Activated CD8-positive, alpha-beta memory T cell treated with anti-CD3 and anti-CD28 coated beads for 4 hours (primary cell): Measurements from ENCODE around the gene IL10RB.
"Not testable (repeated sequence)": the region's sequence is repeated elsewhere in the genome, so short reads cannot be mapped to it uniquely, and the experiment has no call there.

Experiments used
- DNase-seq, 2 donors: peaks; one replicate each; pipeline ENCODE4 v3.0.0-alpha.2; 2020; ENCODE audit warnings: low read depth in 2 of 2

The IL10RB gene

DNA sequence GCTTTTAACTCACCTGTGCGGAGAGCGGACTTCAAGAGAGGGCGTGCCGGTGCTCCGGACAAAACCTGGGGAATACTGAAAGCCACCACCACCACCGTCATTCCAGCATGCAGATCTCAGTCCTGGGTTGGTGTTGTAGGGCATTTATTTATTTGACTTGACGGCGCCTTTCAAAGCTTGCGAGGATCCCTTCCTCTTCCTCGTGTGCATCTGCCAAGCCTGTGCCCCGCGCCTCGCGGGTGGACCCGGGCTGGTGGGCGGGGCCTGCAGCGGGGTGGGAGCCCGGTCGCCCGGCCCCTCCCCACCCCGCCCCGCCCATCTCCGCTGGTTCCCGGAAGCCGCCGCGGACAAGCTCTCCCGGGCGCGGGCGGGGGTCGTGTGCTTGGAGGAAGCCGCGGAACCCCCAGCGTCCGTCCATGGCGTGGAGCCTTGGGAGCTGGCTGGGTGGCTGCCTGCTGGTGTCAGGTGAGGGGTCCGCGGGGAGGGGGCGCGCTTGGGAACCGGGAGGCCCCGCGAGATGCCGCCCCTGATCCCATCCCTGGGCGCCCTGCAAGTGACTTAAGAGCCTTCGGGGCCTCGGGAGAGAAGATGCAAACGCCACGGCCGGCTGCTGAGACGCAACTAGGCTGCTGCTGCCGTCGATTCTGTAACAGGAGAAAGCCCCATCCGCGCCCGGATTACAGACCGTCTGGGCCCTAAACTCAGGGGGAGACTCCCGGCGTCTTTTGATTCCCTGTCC is at the start of gene IL10RB:
TSS of gene IL10RB (plus strand) at position 318 of the 739 bp plus-strand sequence. CDS start at position 417, 99 bp downstream.
- DNase-seq = peak; percentile 40 to 54

GRCh38 chr21:33217138-33217520 is 49.0 kb upstream of the IL10RB start:
- no peak for DNase-seq

DNA sequence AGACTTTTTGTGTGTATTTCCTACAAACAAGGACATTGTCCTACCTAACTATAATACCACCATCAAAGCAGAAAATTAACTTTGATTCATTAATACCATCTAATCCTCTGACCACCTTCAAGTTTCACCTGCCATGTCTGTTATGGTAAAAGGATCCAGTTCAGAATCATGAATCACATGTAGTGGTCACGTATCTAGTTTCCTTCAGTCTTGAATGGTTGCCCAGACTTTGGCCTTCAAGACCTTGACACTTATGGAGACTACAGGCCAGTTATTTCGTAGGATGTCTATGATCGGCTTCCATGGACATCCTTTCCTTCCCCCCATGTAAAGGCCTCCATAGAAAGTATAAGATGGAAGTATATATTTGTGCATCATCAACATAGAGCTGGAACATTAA is 46.9 kb upstream of the IL10RB start:
- no peak for DNase-seq

GRCh38 chr21:33219954-33220353 is 46.2 kb upstream of the IL10RB start:
- no peak for DNase-seq

DNA sequence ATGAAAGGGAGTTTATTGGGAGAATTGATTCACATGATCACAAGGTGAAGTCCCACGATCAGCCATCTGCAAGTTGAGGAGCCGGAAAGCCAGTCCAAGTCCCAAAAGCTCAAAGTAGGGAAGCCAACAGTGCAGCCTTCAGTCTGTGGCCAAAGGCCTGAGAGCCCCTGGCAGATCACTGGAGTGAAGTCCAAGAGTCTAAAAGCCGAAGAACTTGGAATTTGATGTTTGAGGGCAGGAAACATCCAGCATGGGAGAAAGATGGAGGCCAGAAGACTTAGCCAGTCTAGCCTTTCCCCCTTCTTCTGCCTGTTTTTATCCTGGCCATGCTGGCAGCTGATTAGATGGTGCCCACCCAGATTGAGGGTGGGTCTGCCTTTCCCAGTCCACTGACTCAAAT is 40.8 kb upstream of the IL10RB start:
- not testable (repeated sequence) for DNase-seq

DNA sequence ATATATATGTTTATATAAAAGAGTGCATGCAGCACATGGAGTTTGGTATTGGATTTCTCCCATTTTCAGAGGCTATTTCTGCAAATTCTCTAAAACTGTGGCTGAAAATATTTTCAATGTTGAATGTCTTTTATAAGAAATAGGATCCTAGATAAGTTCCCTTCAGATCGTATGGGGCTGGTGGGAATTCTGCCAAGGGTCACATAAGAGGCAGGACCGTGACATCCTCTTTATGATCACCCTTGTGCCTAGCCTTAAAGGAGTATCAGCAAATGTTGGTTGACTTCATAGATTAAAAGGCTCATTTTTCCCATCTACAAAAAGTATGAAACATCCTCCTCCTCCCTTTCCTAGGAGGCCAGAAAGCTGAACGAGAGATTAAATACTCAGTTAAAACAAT is 37.7 kb upstream of the IL10RB start:
- no peak for DNase-seq

GRCh38 chr21:33229099-33229783 is 36.9 kb upstream of the IL10RB start:
- DNase-seq = no peak

DNA sequence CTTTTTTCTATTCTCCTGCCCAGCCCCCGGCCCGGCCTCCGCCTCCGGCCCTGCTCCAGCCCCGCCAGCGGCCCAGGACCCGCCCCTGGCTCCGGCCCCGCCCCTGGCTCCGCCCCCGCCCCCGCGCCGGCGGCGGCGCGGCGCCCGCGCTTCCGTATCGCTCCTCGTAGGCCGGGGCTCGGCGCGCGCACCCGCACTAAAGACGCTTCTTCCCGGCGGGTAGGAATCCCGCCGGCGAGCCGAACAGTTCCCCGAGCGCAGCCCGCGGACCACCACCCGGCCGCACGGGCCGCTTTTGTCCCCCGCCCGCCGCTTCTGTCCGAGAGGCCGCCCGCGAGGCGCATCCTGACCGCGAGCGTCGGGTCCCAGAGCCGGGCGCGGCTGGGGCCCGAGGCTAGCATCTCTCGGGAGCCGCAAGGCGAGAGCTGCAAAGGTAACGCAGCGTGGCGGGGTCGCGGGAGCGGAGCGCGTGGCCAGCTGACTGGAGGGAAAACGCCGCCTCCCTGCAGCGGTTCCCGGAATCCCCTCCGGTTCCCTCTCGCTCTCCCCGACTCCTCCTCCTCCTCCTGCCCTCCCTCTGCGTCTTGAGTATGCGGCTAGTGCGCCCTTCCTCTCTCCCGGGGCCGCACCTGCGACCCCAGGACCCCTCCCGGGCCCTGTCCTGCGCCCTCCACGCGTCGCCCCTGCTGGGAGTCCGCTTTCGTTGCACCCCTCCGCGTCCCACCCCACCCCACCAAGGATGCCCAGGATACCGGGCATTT is 36.2 kb upstream of the IL10RB start, which contains the start of gene IFNAR2:
TSS of gene IFNAR2 (plus strand) at position 155 of the 761 bp plus-strand sequence. CDS start 11,985 bp downstream, outside the sequence.
- peak; percentile 56 to 59 for DNase-seq

DNA sequence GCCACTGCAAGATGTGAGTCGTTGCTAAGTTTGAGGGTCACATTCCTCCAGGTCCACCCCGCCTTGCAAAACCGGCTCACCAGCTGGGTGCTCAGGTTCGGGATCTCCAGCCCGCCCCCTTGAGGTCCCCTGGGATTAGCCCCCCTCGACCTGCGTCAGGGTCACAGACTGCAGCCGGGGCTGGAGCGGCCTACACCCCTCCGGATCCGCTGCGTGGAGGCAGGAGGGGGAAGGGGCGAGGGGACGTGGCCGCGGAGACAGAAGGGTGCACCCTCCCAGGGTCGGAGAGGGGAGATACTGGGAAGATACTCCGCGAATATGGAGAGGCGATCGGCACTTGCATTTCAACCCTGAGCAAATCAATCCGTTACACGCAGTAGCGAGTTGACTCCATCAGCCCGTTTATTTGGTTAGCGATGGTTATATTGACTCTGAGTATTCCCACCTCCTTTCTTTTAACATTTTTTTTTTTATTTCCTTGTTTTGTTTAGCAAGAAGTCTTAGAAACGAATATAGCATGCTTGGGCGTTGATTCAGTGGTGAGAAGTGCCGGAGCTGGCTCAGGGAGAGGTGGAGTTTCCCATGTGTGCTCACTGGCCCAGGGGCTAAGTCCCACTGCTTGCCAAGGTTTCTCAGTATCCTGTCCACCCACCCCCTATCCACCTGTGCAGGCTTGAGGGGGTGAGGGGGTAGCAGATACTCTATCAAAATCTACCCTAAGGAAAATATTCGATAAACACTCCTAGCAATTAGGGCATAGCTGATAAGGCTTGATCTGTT is 35.4 kb upstream of the IL10RB start:
- no peak for DNase-seq

DNA sequence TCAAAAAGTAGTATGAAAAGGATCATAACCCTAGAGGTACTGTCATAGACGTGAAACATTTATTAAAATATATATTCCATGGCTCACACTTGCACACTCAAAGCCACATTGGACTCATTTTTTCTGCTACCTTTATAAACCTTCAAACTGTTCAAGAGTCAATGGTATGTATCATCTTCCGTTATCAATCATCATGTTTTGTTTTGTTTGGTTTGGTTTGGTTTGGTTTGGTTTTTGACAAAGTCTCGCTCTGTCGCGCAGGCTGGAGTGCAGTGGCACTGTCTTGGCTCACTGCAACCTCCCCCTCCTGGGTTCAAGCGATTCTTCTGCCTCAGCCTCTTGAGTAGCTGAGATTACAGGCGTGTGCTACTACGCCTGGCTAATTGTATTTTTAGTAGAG is 34.6 kb upstream of the IL10RB start:
- no peak for DNase-seq

DNA sequence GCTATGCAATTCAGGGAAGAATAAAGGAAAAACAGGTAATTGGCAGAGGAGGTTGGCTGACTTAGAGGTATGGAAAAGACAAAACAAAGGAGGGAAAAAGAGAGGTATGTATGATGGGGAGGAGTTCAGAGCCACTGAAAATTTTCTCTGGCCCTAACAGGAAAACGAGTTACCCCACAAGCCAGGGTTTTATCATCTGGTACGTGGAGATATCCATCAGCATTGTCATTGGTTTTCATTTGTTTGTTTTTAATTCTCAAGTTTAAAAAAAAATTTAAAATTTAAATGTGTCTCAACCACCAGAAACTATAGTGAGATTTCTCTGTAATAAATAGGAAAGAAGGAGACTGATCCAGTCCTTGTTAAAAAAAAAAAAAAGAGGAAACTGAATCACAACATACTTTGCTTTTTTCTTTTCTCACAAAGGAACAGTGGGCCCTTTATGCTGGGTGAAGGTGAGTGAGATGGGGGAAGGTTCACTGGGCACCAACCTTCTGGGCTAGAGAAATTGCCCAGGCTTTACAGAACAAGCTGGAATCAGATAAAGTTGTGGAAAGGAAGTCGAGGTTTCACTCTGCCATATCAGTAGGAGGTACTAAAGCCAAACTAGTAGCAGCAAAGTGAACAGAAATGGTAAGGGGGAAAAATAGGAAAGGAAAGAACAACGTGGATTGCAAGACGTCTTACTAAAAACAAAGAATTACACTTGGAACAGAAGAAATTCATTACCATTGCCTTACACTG is 33.7 kb upstream of the IL10RB start:
- no peak for DNase-seq

DNA sequence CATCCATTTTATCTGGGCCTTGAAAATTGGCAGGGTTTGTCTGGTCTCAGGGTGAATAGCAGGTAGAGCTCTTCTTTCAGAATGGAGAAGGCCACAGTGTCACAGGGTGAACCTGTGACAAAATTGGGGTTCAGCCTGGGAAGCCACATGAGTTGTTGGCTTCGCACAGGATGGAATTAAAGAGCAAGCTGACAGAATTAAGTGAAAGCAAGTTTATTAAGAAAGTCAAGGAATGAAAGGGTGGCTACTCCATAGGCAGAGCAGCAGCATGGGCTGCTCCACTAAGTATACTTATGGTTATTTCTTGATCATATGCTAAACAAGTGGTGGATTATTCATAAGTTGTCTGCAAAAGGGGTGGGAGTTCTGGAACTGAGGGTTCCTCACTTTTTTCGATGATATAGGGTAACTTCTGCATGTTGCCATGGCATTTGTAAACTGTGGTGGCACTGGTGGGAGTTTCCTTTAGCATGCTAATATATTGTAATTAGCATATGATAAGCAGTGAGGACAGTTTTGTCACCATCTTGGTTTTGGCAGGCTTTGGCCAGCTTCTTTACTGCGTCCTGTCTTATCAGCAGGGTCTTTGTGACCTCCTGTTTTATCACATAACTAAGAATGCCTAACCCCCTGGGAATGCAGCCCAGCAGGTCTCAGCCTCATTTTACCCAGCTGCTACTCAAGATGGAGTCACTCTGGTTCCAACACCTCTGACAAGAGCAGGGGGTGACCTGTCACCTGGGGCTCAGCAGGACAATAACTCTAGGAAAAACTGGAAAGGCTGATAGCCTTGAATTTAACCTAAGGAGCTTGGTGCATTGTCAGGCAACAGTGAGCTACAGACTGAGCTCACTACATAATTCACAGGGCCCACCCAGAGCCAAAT is 31.3 kb upstream of the IL10RB start:
- no peak for DNase-seq

- DNase-seq = no peak
These were observed 30.0 kb upstream of the IL10RB start for GRCh38 chr21:33236013-33236686.

DNA sequence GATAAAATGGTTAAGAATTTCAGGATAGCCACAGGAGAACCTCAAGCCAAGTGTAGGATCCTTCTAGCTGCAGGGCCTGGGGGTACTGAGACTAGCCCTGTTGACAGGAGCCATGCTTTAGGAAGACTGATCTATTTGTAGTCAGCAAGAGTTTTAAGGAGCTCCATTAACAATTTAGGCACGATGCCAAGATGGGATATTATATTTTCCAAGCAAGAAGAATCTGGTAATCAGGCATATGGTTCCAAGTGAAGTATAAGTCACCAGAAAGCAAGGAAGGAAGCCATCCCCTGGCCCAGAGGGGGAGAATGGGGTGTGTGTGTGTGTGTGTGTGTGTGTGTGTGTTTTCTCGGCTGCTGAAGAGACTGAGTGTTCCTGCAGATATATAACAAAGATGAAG is 29.4 kb upstream of the IL10RB start:
- DNase-seq = no peak

- no peak for DNase-seq
These were observed 28.7 kb upstream of the IL10RB start for GRCh38 chr21:33237486-33237885.

DNA sequence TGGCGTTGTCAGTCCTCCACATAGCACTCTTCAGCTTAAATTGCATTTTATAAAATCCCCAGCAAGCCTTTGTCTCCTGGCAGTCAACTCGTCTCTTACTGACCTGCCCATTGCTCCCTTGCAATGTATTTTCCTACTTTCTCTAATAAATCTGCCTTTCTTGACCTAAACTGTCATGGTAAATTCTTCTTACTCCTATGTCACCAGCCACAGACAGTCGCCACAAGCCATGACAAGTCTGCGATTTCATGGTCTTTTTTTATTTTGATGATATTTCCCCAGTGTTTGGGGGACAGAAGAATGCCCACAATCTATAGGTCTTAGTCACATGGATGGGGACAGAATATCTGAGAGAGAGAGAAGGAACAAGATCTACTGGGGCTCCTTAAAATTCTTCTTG is 28.0 kb upstream of the IL10RB start:
- no peak for DNase-seq

- DNase-seq = no peak
These were observed 27.5 kb upstream of the IL10RB start for GRCh38 chr21:33238565-33239255.

- not testable (repeated sequence) for DNase-seq
These were observed 26.5 kb upstream of the IL10RB start for GRCh38 chr21:33239559-33240127.
